GM12878 (cell line): ENCODE measurements around the gene EYA2.

Source experiments
- ATF7 ChIP-seq: fragments of 450-650 bp; IDR thresholded peaks from 2 replicates; pipeline ENCODE4 v1.6.1; 2016; ENCODE audit warnings: low read depth, mild to moderate bottlenecking
- CEBPB ChIP-seq, 2 experiments: fragments of 150-350 bp in 1 of 2; IDR thresholded peaks; 2 replicates each; pipeline ENCODE4 v1.6.1; 2012 to 2014; ENCODE audit warnings: low read depth in 2 of 2, low read length in 2 of 2, borderline replicate concordance in 1 of 2, inconsistent platforms in 1 of 2
- CTCF ChIP-seq, 3 experiments: IDR thresholded peaks in 2 of 3; conservative IDR thresholded peaks in 1 of 3; 2 replicates each; pipeline ENCODE4 v1.5.1; 2011; ENCODE audit warnings: low read depth in 3 of 3, low read length in 3 of 3, mild to moderate bottlenecking in 3 of 3, control low read depth in 2 of 3, moderate library complexity in 2 of 3, inconsistent platforms in 1 of 3, mixed read lengths in 1 of 3; ENCODE audit not compliant: control insufficient read depth in 2 of 3, insufficient read depth in 1 of 3; ENCODE audit errors: extremely low read depth in 1 of 3
- ELK1 ChIP-seq: IDR thresholded peaks from 2 replicates; pipeline ENCODE4 v1.6.1; 2012; ENCODE audit warnings: low read depth, low read length, improper control_type of control experiment
- EP300 ChIP-seq, 2 experiments: fragments of 150-350 bp in 1 of 2; IDR thresholded peaks; 2 replicates each; pipeline ENCODE4 v1.6.1; 2011 to 2012; ENCODE audit warnings: low read depth in 2 of 2, low read length in 2 of 2, borderline replicate concordance in 1 of 2, improper control_type of control experiment in 1 of 2, inconsistent platforms in 1 of 2; ENCODE audit not compliant: control insufficient read depth in 1 of 2
- ESRRA ChIP-seq: IDR thresholded peaks from 2 replicates; pipeline ENCODE4 v1.6.1; 2012; ENCODE audit warnings: mild to moderate bottlenecking, low read length, improper control_type of control experiment
- HDAC2 ChIP-seq: fragments of 200-600 bp; sonication (generic); IDR thresholded peaks from 2 replicates; pipeline ENCODE4 v1.6.1; 2017
- NR2C1 ChIP-seq: fragments of 450-650 bp; IDR thresholded peaks from 2 replicates; pipeline ENCODE4 v1.6.1; 2017; ENCODE audit warnings: antibody characterized with exemption, mild to moderate bottlenecking, moderate library complexity
- PML ChIP-seq: IDR thresholded peaks from 2 replicates; pipeline ENCODE4 v1.6.1; 2012; ENCODE audit warnings: low read length, inconsistent platforms
- RFX5 ChIP-seq: IDR thresholded peaks from 2 replicates; pipeline ENCODE4 v1.6.1; 2011; ENCODE audit warnings: low read depth, low read length, improper control_type of control experiment
- ZBTB40 ChIP-seq: fragments of 450-650 bp; IDR thresholded peaks from 2 replicates; pipeline ENCODE4 v1.6.1; 2016; ENCODE audit warnings: mild to moderate bottlenecking, moderate library complexity, borderline replicate concordance

GRCh38 chr20:47172579-47172978 lies 277.9 kb downstream of the EYA2 start:
- no peak for TF ChIP-seq RFX5
- no peak for TF ChIP-seq ELK1
- no peak for TF ChIP-seq HDAC2
- TF ChIP-seq CTCF (IDR thresholded peaks at IDR 0.05 in 2 of 3, conservative IDR thresholded peaks at IDR 0.05 in 1 of 3; ENCODE audit: control insufficient read depth in 2 of 3, extremely low read depth in 1 of 3, insufficient read depth in 1 of 3, low read depth in 3 of 3, low read length in 3 of 3) = no peak
- TF ChIP-seq ESRRA = no peak
- no peak for TF ChIP-seq CEBPB (IDR thresholded peaks at IDR 0.05; ENCODE audit: borderline replicate concordance in 1 of 2, low read depth in 2 of 2, low read length in 2 of 2)
- no peak for TF ChIP-seq ATF7
- TF ChIP-seq PML = no peak
- no peak for TF ChIP-seq ZBTB40
- TF ChIP-seq NR2C1 = no peak
- TF ChIP-seq EP300 (IDR thresholded peaks at IDR 0.05; ENCODE audit: borderline replicate concordance in 1 of 2, control insufficient read depth in 1 of 2, low read depth in 2 of 2, low read length in 2 of 2) = no peak
